Measurements from ENCODE around the gene FGFBP1. TPM values are rescaled to one million over a fixed set of nuclear protein-coding genes. Genes with fewer than 3 reads are reported as not detected.

FGFBP1 gene
- total RNA-seq, 3 donors from 2014 or later: 0.73 TPM; not detected in 2

- TF ChIP-seq POLR2A (IDR thresholded peaks at IDR 0.05) (no peak), CTCF (IDR thresholded peaks at IDR 0.05) (no peak), POLR2AphosphoS5 (IDR thresholded peaks at IDR 0.05) (no peak)
- no peak overlapping the region for H3K4me3 ChIP-seq
- H3K4me1 ChIP-seq: no peaks in the 10 kb centered on the region
- no peak overlapping the region for H3K27ac ChIP-seq
- no peaks in the 10 kb centered on the region for H3K36me3 ChIP-seq
- no peaks in the 10 kb centered on the region for H3K27me3 ChIP-seq
- H3K9me3 ChIP-seq: no peaks in the 10 kb centered on the region
- intact Hi-C loops (cut with DNase I; ENCODE audit: low total_unique reads): loop anchor here (5.0 kb wide), 1 partner anchor 1910 kb away; the partner anchor contains the start of genes DCAF16 and NCAPG
- no peak for DNase-seq (ENCODE audit: low spot score in 2 of 2)
Observed at GRCh38 chr4:15902746-15903145, 35.8 kb downstream of the FGFBP1 start.

- TF ChIP-seq POLR2AphosphoS5 (IDR thresholded peaks at IDR 0.05) (no peak), POLR2A (IDR thresholded peaks at IDR 0.05) (no peak), CTCF (IDR thresholded peaks at IDR 0.05) (no peak)
- Histone ChIP-seq H3K36me3 (no peaks in the 10 kb centered on the region), H3K27ac (no peak overlapping the region), H3K27me3 (no peaks in the 10 kb centered on the region), H3K4me1 (no peaks in the 10 kb centered on the region), H3K4me3 (no peak overlapping the region), H3K9me3 (no peaks in the 10 kb centered on the region)
- no peak for DNase-seq (ENCODE audit: low spot score in 2 of 2)
- intact Hi-C loops (cut with DNase I; ENCODE audit: low total_unique reads): loop anchor here (5.0 kb wide), 1 partner anchor 1910 kb away; the partner anchor contains the start of genes DCAF16 and NCAPG
Observed at GRCh38 chr4:15901998-15902397, 36.5 kb downstream of the FGFBP1 start.

GRCh38 chr4:15901007-15901406, 37.5 kb downstream of the FGFBP1 start:
- intact Hi-C loops (cut with DNase I; ENCODE audit: low total_unique reads): loop anchor here (5.0 kb wide), 1 partner anchor 1911 kb away; the partner anchor contains the start of genes DCAF16 and NCAPG
- Histone ChIP-seq H3K4me3 (no peak overlapping the region), H3K27me3 (no peaks in the 10 kb centered on the region), H3K9me3 (no peaks in the 10 kb centered on the region), H3K4me1 (no peaks in the 10 kb centered on the region), H3K36me3 (no peaks in the 10 kb centered on the region), H3K27ac (no peak overlapping the region)
- no peak for DNase-seq (ENCODE audit: low spot score in 2 of 2)
- TF ChIP-seq POLR2A (IDR thresholded peaks at IDR 0.05) (no peak), POLR2AphosphoS5 (IDR thresholded peaks at IDR 0.05) (no peak), CTCF (IDR thresholded peaks at IDR 0.05) (no peak)

GRCh38 chr4:15899511-15899910, 39.0 kb downstream of the FGFBP1 start:
- Histone ChIP-seq H3K4me1 (no peaks in the 10 kb centered on the region), H3K27ac (no peak overlapping the region), H3K9me3 (no peaks in the 10 kb centered on the region), H3K4me3 (no peak overlapping the region), H3K36me3 (no peaks in the 10 kb centered on the region), H3K27me3 (no peaks in the 10 kb centered on the region)
- intact Hi-C loops (cut with DNase I; ENCODE audit: low total_unique reads): no loop called here
- no peak for DNase-seq (ENCODE audit: low spot score in 2 of 2)
- no peak for TF ChIP-seq POLR2A (IDR thresholded peaks at IDR 0.05)
- no peak for TF ChIP-seq POLR2AphosphoS5 (IDR thresholded peaks at IDR 0.05)
- TF ChIP-seq CTCF (IDR thresholded peaks at IDR 0.05): no peak

- DNase-seq (ENCODE audit: low spot score in 2 of 2): no peak
- H3K27me3 ChIP-seq: no peaks in the 10 kb centered on the region
- H3K4me3 ChIP-seq: no peak overlapping the region
- no peaks in the 10 kb centered on the region for H3K9me3 ChIP-seq
- TF ChIP-seq CTCF (IDR thresholded peaks at IDR 0.05) (no peak), POLR2AphosphoS5 (IDR thresholded peaks at IDR 0.05) (no peak), POLR2A (IDR thresholded peaks at IDR 0.05) (no peak)
- no peaks in the 10 kb centered on the region for H3K36me3 ChIP-seq
- no peak overlapping the region for H3K27ac ChIP-seq
- intact Hi-C loops (cut with DNase I; ENCODE audit: low total_unique reads): no loop called here
- no peaks in the 10 kb centered on the region for H3K4me1 ChIP-seq
Observed at GRCh38 chr4:15898902-15899301, 39.6 kb downstream of the FGFBP1 start.

Measured in breast epithelium (tissue), 4 donors.